ENCODE measurements around the gene ADIPOQ.
"Not testable (repeated sequence)": the region's sequence is repeated elsewhere in the genome, so short reads cannot be mapped to it uniquely, and the experiment has no call there.

GRCh38 chr3:186811313-186811712 is 31.2 kb upstream of the ADIPOQ start:
- TF ChIP-seq CTCF (IDR thresholded peaks at IDR 0.05; ENCODE audit: low read depth, low read length); EZH2phosphoT487 (IDR thresholded peaks at IDR 0.05; ENCODE audit: low read depth): not testable (repeated sequence)

Data from OCI-LY3 (cell line).